CD4-positive, CD25-positive, alpha-beta regulatory T cell (primary cell): Measurements from ENCODE around the gene FAM120B. TPM values are rescaled to one million over a fixed set of nuclear protein-coding genes. Genes with fewer than 3 reads are reported as not detected.
A peak's percentile ranks its signal among the peaks of the same experiment; 100 is the strongest.

ENCODE experiments used
- ATAC-seq, 2 donors: fragments of 150-1000 bp; cut with Tn5 transposase; one replicate each; pipeline ENCODE4 v1.10.0; 2021; ENCODE audit warnings: low read depth in 2 of 2, moderate number of reproducible peaks in 2 of 2, moderate library complexity in 1 of 2
- DNase-seq, 3 donors: peaks; one replicate each; pipeline versions ENCODE4 v3.0.0 to v3.0.0-alpha.2; 2012 to 2022; ENCODE audit warnings: mixed read lengths in 1 of 3
- H3K27ac ChIP-seq: one replicate; pipeline ENCODE4 v1.7.0; 2013; ENCODE audit warnings: mild to moderate bottlenecking, low read length; ENCODE audit not compliant: insufficient read depth, poor library complexity, severe bottlenecking
- H3K27me3 ChIP-seq: one replicate; pipeline ENCODE4 v1.7.0; 2013; ENCODE audit warnings: low read length; ENCODE audit not compliant: control insufficient read depth, insufficient read depth
- H3K36me3 ChIP-seq: one replicate; pipeline ENCODE4 v1.7.0; 2013; ENCODE audit warnings: mild to moderate bottlenecking, low read length, moderate library complexity; ENCODE audit not compliant: control insufficient read depth, insufficient read depth
- H3K4me1 ChIP-seq: 2 replicates; pipeline ENCODE4 v1.7.0; 2013; ENCODE audit warnings: mild to moderate bottlenecking, low read length; ENCODE audit not compliant: insufficient read depth, control insufficient read depth, poor library complexity, severe bottlenecking
- H3K4me3 ChIP-seq: one replicate; pipeline ENCODE4 v1.7.0; 2013; ENCODE audit warnings: low read depth, mild to moderate bottlenecking, low read length, moderate library complexity
- H3K9me3 ChIP-seq, 2 experiments: 1 replicate in 1 of 2; 2 replicates in 1 of 2; pipeline ENCODE4 v1.7.0; 2013; ENCODE audit warnings: low read length in 2 of 2, mild to moderate bottlenecking in 1 of 2, moderate library complexity in 1 of 2; ENCODE audit not compliant: control insufficient read depth in 2 of 2
- H3K27ac Mint-ChIP-seq, 3 donors: one replicate each; pipeline ENCODE4 v1.8.0; 2020 to 2022; ENCODE audit warnings: mild to moderate bottlenecking in 3 of 3, mixed read lengths in 3 of 3, moderate library complexity in 2 of 3
- H3K27me3 Mint-ChIP-seq: one replicate; pipeline ENCODE4 v1.8.0; 2022; ENCODE audit warnings: mild to moderate bottlenecking, mixed read lengths
- H3K36me3 Mint-ChIP-seq: one replicate; pipeline ENCODE4 v1.8.0; 2020; ENCODE audit warnings: mixed read lengths
- H3K4me1 Mint-ChIP-seq, 4 donors: one replicate each; pipeline ENCODE4 v1.8.0; 2020 to 2022; ENCODE audit warnings: mixed read lengths in 4 of 4, mild to moderate bottlenecking in 1 of 4
- H3K4me3 Mint-ChIP-seq, 4 donors: one replicate each; pipeline ENCODE4 v1.8.0; 2020 to 2022; ENCODE audit warnings: mild to moderate bottlenecking in 4 of 4, mixed read lengths in 4 of 4, moderate library complexity in 3 of 4
- H3K9me3 Mint-ChIP-seq, 7 donors: one replicate each; pipeline ENCODE4 v1.8.0; 2020 to 2022; ENCODE audit warnings: mixed read lengths in 7 of 7, mild to moderate bottlenecking in 3 of 7, moderate library complexity in 2 of 7
- polyA plus RNA-seq, 4 donors: library from polyadenylated mRNA; unstranded; fragments of 300-500 nt; fragmentation: Illumina TruSeq; gene quantifications; one replicate each; pipeline ENCODE4 v1.2.3, GENCODE V29; 2021
- total RNA-seq: library from RNA; stranded (reverse); gene quantifications from one replicate; pipeline ENCODE4 v1.2.3, GENCODE V29; 2022

Gene FAM120B
- total and polyA plus RNA-seq, 5 donors from 2014 or later = 28.0 to 35.0 (median 31.1) TPM

- peak overlapping the region in 1 of 3 donors; percentile 9 for H3K27ac Mint-ChIP-seq
Measured at GRCh38 chr6:170374571-170375444, 68.2 kb downstream of the FAM120B start.

GRCh38 chr6:170375661-170376060 is 69.1 kb downstream of the FAM120B start:
- peaks cover 12 to 36% (median 24%) of the 10 kb centered on the region in 4 donors for H3K4me1 Mint-ChIP-seq
- H3K36me3 ChIP-seq = peaks cover 27% of the 10 kb centered on the region
- H3K4me3 ChIP-seq = no peak overlapping the region
- ATAC-seq = no peak
- peak overlapping the region; percentile 9 to 95 (median 36) for H3K27ac Mint-ChIP-seq
- no peak overlapping the region for H3K4me3 Mint-ChIP-seq
- H3K27ac ChIP-seq = no peak overlapping the region
- DNase-seq = no peak
- H3K9me3 ChIP-seq = no peaks in the 10 kb centered on the region
- no peaks in the 10 kb centered on the region for H3K27me3 Mint-ChIP-seq
- H3K9me3 Mint-ChIP-seq = no peaks in the 10 kb centered on the region
- peaks cover 12% of the 10 kb centered on the region for H3K4me1 ChIP-seq
- H3K27me3 ChIP-seq = no peaks in the 10 kb centered on the region
- peaks cover 37% of the 10 kb centered on the region for H3K36me3 Mint-ChIP-seq

More at GRCh38 chr6:170374571-170375444, 68.2 kb downstream of the FAM120B start:
- H3K4me3 ChIP-seq = no peak overlapping the region
- no peak for DNase-seq
- no peak overlapping the region for H3K27ac ChIP-seq
- ATAC-seq = no peak
- H3K4me3 Mint-ChIP-seq = no peak overlapping the region
- peaks cover 34% of the 10 kb centered on the region for H3K36me3 Mint-ChIP-seq
- peaks cover 12 to 31% (median 23%) of the 10 kb centered on the region in 4 donors for H3K4me1 Mint-ChIP-seq
- H3K27me3 Mint-ChIP-seq = no peaks in the 10 kb centered on the region
- no peaks in the 10 kb centered on the region for H3K9me3 Mint-ChIP-seq
- peaks cover 31% of the 10 kb centered on the region for H3K36me3 ChIP-seq
- H3K4me1 ChIP-seq = peaks cover 12% of the 10 kb centered on the region
- H3K27me3 ChIP-seq = no peaks in the 10 kb centered on the region
- H3K9me3 ChIP-seq = no peaks in the 10 kb centered on the region

DNA sequence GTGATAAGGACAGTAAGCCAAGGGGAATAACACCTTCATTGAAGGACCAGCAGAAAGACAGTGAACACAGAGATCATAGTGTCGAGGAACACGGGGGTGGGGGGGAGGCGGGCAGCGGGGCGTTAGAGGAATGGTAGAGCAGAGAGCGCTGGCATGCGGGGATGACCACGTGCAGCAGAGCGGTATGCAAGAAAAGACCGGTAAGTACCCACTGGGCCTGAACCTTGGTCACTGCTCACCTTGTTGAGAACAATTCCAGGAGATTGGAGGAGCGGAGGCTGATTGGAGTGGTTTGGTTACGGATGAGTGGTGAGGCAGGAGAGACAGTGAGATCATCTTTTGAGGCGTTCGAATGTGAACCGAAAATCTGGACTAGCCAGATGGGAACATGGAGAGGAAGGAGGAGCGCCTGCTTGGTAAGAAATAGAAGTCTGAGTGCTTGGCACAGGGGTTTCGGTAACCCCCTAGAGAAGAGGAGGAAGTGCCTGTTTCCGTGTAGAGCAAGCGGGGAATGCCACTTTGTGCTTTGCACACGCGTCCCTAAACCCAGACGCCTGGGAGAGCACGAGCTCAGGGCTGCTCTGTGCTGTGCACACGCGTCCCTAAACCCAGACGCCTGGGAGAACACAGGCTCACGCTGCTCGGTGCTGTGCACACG is 70.0 kb downstream of the FAM120B start:
- peaks cover 12 to 37% (median 24%) of the 10 kb centered on the region in 4 donors for H3K4me1 Mint-ChIP-seq
- DNase-seq = no peak
- H3K27me3 Mint-ChIP-seq = no peaks in the 10 kb centered on the region
- peak overlapping the region in 1 of 4 donors; percentile 62 for H3K4me3 Mint-ChIP-seq
- no peak overlapping the region for H3K27ac ChIP-seq
- peaks cover 31% of the 10 kb centered on the region for H3K36me3 Mint-ChIP-seq
- H3K27ac Mint-ChIP-seq = no peak overlapping the region
- H3K9me3 Mint-ChIP-seq = no peaks in the 10 kb centered on the region
- no peak for ATAC-seq
- peaks cover 18% of the 10 kb centered on the region for H3K36me3 ChIP-seq
- H3K9me3 ChIP-seq = no peaks in the 10 kb centered on the region
- H3K4me1 ChIP-seq = peaks cover 12% of the 10 kb centered on the region
- H3K4me3 ChIP-seq = no peak overlapping the region
- no peaks in the 10 kb centered on the region for H3K27me3 ChIP-seq

DNA sequence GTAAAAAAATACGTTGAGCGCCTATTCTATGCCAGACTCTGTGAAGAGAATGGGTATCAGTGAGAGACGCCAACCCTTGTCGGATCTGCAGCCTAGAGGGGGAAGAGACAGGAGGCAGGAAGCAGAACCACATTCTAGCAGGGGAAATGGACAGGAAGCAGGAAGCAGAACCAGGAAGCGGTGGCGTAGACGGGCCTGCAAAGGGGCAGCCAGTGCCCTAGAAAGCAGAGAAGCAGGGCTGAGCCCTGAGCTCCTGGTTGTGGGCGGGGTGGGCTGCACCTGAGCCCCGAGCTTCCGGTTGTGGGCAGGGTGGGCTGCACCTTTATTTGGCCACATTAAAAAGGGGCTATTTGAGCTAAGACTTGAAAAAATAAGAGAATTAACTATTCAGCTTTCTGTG is 71.9 kb downstream of the FAM120B start:
- Mint-ChIP-seq H3K9me3 (no peaks in the 10 kb centered on the region), H3K27ac (peak overlapping the region; percentile 81 to 87 (median 85)), H3K36me3 (peaks cover 26% of the 10 kb centered on the region), H3K4me3 (peak overlapping the region in 2 of 4 donors; percentile 10 to 65), H3K4me1 (peaks cover 15 to 46% (median 26%) of the 10 kb centered on the region in 4 donors), H3K27me3 (no peaks in the 10 kb centered on the region)
- H3K9me3 ChIP-seq = no peaks in the 10 kb centered on the region
- H3K4me1 ChIP-seq = peaks cover 12% of the 10 kb centered on the region
- peaks cover 13% of the 10 kb centered on the region for H3K36me3 ChIP-seq
- H3K4me3 ChIP-seq = peak overlapping the region; percentile 49
- H3K27ac ChIP-seq = peak overlapping the region; percentile 35
- ATAC-seq (peak; percentile 60 to 67), DNase-seq (peak in 1 of 3 donors; percentile 65)
- no peaks in the 10 kb centered on the region for H3K27me3 ChIP-seq

GRCh38 chr6:170381562-170381961 is 75.0 kb downstream of the FAM120B start:
- Histone ChIP-seq H3K4me1 (peaks cover 12% of the 10 kb centered on the region), H3K9me3 (no peaks in the 10 kb centered on the region), H3K36me3 (peaks cover 5% of the 10 kb centered on the region), H3K27me3 (no peaks in the 10 kb centered on the region), H3K4me3 (no peak overlapping the region), H3K27ac (no peak overlapping the region)
- ATAC-seq (no peak), DNase-seq (no peak)
- Mint-ChIP-seq H3K9me3 (no peaks in the 10 kb centered on the region), H3K27ac (peak overlapping the region in 2 of 3 donors; percentile 5 to 13), H3K27me3 (no peaks in the 10 kb centered on the region), H3K36me3 (peaks cover 7% of the 10 kb centered on the region), H3K4me3 (no peak overlapping the region), H3K4me1 (peaks cover 15 to 33% (median 23%) of the 10 kb centered on the region in 4 donors)

DNA sequence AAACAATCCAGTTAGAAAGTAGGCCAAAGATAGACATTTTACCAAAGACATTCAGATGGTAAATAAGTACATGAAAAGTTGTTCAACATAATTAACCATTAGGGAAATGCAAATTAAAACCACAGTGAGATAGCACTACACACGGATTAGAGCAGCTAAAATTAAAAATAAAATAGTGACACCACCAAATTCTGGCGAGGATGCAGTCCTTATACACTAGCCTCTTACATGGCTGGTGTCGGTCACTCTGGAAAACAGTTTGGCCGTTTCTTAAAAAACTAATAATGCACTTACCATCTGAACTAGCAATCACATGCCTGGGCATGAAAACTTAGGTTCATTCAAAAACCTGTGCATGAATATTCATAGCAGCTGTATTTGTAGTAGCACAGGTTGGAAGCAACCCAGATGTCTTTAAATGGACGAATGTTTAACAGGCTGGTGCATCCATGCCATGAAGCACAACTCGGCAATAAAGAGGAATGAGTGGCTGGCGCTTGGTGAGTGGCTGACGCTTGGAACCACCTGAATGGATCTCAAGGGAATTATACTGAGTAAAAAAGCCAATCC is 77.0 kb downstream of the FAM120B start:
- Mint-ChIP-seq H3K27me3 (no peaks in the 10 kb centered on the region), H3K36me3 (peaks cover 9% of the 10 kb centered on the region), H3K4me3 (no peak overlapping the region), H3K4me1 (peaks cover 7 to 25% (median 15%) of the 10 kb centered on the region in 4 donors), H3K9me3 (no peaks in the 10 kb centered on the region), H3K27ac (peak overlapping the region in 2 of 3 donors; percentile 27 to 63)
- Histone ChIP-seq H3K36me3 (peaks cover 5% of the 10 kb centered on the region), H3K27ac (no peak overlapping the region), H3K4me3 (no peak overlapping the region), H3K4me1 (peaks cover 4% of the 10 kb centered on the region), H3K27me3 (no peaks in the 10 kb centered on the region), H3K9me3 (no peaks in the 10 kb centered on the region)
- ATAC-seq (no peak), DNase-seq (no peak)

DNA sequence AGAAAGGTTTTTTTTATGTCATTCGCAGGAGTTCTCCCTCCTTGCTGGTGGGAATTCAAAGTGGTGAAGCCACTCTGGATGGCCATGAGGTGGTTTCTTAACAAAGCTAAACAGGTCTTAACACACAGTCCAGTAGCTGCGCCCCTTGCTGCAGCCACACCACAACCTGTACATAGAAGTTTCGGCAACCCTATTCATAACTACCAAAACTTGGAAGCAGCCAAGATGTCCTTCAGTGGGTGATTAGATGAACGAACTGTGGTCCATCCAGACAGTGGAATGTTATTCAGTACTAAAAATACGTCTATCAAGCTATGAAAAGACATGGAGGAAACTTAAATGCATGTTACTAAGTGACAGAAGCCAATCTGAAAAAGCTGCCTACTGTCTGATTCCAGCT is 78.9 kb downstream of the FAM120B start:
- Mint-ChIP-seq H3K4me1 (peaks cover 0 to 16% (median 5%) of the 10 kb centered on the region in 4 donors), H3K4me3 (no peak overlapping the region), H3K36me3 (peaks cover 11% of the 10 kb centered on the region), H3K9me3 (no peaks in the 10 kb centered on the region), H3K27me3 (no peaks in the 10 kb centered on the region), H3K27ac (peak overlapping the region in 1 of 3 donors; percentile 31)
- Histone ChIP-seq H3K4me3 (no peak overlapping the region), H3K27ac (no peak overlapping the region), H3K9me3 (no peaks in the 10 kb centered on the region), H3K4me1 (no peaks in the 10 kb centered on the region), H3K27me3 (no peaks in the 10 kb centered on the region), H3K36me3 (peaks cover 20% of the 10 kb centered on the region)
- DNase-seq = no peak
- no peak for ATAC-seq
